Esophagus squamous epithelium (tissue), 4 donors: ENCODE results near the gene GARNL3.

Source experiments
- CTCF ChIP-seq, 6 experiments: fragments of 450-650 bp in 4 of 6; fragments of 200-600 bp in 2 of 6; sonication (generic) in 2 of 6; IDR thresholded peaks; one replicate each; pipeline ENCODE4 v1.5.1; 2016 to 2019; ENCODE audit warnings: antibody characterized with exemption in 6 of 6, mild to moderate bottlenecking in 4 of 6, moderate library complexity in 4 of 6
- POLR2A ChIP-seq, 4 donors: fragments of 450-650 bp; IDR thresholded peaks; one replicate each; pipeline ENCODE4 v1.6.1; 2017; ENCODE audit warnings: antibody characterized with exemption in 4 of 4, mild to moderate bottlenecking in 4 of 4, moderate library complexity in 3 of 4

- TF ChIP-seq CTCF (IDR thresholded peaks at IDR 0.05): no peak
- no peak for TF ChIP-seq POLR2A (IDR thresholded peaks at IDR 0.05)
Observed at GRCh38 chr9:127399736-127400269, 135.2 kb downstream of the GARNL3 start.
